ENCODE measurements around the gene KCND3.

The KCND3 gene

GRCh38 chr1:111825217-111825616, 164.3 kb downstream of the KCND3 start:
- H3K4me3 ChIP-seq (ENCODE audit: insufficient read depth, low read depth, low read length): no peak overlapping the region
- no peaks in the 10 kb centered on the region for H3K36me3 ChIP-seq (ENCODE audit: control insufficient read depth, insufficient read depth, low read length)
- WGBS, 2 experiments: 91 to 92% methylated on average over 3 of the region's 3 CpGs
- no peak overlapping the region for H3K27ac ChIP-seq (ENCODE audit: insufficient read depth, low read depth, low read length, poor library complexity, severe bottlenecking)
- H3K9me3 ChIP-seq (ENCODE audit: control insufficient read depth, low read length): no peaks in the 10 kb centered on the region
- H3K4me1 ChIP-seq (ENCODE audit: control insufficient read depth, insufficient read depth, low read length): peaks cover 4% of the 10 kb centered on the region
- H3K27me3 ChIP-seq (ENCODE audit: control insufficient read depth, insufficient read depth, low read length, poor library complexity, severe bottlenecking): no peaks in the 10 kb centered on the region

DNA sequence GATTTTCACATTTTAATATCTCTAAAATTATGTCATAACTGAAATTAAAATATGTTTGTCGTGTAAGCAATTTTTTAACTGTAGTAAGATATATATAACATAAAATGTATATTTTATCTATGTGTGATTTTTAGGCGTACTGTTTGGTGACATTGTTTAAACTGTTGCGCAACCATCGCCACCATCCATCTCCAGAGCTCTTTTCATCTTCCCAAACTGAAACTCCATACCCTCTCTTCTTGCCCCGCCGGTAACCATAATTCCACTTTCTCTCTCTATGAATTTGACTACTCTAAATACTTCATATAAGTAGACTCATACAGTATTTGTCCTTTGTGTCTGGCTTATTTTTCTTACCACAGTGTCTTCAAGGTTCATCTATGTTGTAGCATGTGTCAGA, 167.3 kb downstream of the KCND3 start:
- WGBS, 2 experiments: 93 to 95% methylated on average over 5 of the region's 6 CpGs
- no peaks in the 10 kb centered on the region for H3K36me3 ChIP-seq (ENCODE audit: control insufficient read depth, insufficient read depth, low read length)

DNA sequence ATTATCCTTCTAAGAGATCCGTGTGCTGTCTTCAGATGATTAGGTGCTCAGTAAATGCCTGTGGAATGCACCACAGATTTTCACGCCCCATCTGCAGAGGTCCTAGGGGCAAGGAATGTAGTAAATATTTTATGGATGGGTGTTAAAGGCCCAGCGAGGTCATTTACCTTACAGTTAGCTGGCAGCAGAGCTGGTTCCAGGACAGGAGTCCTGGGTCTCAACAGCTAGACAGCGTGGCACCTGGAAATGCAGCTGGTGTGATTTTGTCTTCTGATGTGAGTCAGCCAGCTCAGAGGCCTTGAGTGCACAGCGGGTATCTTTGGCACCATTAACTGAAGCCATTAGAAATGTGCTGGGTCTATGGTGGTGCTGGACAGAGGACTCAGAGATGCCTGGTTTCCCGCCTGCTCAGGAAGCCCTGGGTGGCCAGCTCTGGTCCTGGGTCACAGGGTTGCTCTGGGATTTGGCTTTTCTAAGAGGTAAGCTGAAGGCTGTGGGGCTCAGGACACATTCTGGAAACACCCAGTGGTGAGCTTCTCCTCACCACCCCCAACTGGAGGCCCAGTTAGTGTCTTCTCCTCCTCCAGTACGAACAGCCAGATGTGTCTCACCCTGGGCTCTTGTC, 168.2 kb downstream of the KCND3 start:
- Histone ChIP-seq H3K4me1 (ENCODE audit: control insufficient read depth, insufficient read depth, low read length) (no peaks in the 10 kb centered on the region), H3K27ac (ENCODE audit: insufficient read depth, low read depth, low read length, poor library complexity, severe bottlenecking) (no peak overlapping the region), H3K9me3 (ENCODE audit: control insufficient read depth, low read length) (no peaks in the 10 kb centered on the region), H3K4me3 (ENCODE audit: insufficient read depth, low read depth, low read length) (no peak overlapping the region), H3K27me3 (ENCODE audit: control insufficient read depth, insufficient read depth, low read length, poor library complexity, severe bottlenecking) (no peaks in the 10 kb centered on the region), H3K36me3 (ENCODE audit: control insufficient read depth, insufficient read depth, low read length) (no peaks in the 10 kb centered on the region)
- WGBS, 2 experiments: 91% methylated on average over 7 of the region's 7 CpGs

More for the DNA sequence above, 167.3 kb downstream of the KCND3 start:
- Histone ChIP-seq H3K4me1 (ENCODE audit: control insufficient read depth, insufficient read depth, low read length) (no peaks in the 10 kb centered on the region), H3K4me3 (ENCODE audit: insufficient read depth, low read depth, low read length) (no peak overlapping the region), H3K27me3 (ENCODE audit: control insufficient read depth, insufficient read depth, low read length, poor library complexity, severe bottlenecking) (no peaks in the 10 kb centered on the region), H3K9me3 (ENCODE audit: control insufficient read depth, low read length) (no peaks in the 10 kb centered on the region), H3K27ac (ENCODE audit: insufficient read depth, low read depth, low read length, poor library complexity, severe bottlenecking) (no peak overlapping the region)

- no peaks in the 10 kb centered on the region for H3K9me3 ChIP-seq (ENCODE audit: control insufficient read depth, low read length)
- H3K27ac ChIP-seq (ENCODE audit: insufficient read depth, low read depth, low read length, poor library complexity, severe bottlenecking): no peak overlapping the region
- WGBS, 2 experiments: 92 to 93% methylated on average over 9 of the region's 9 CpGs
- no peaks in the 10 kb centered on the region for H3K36me3 ChIP-seq (ENCODE audit: control insufficient read depth, insufficient read depth, low read length)
- H3K4me3 ChIP-seq (ENCODE audit: insufficient read depth, low read depth, low read length): no peak overlapping the region
- no peaks in the 10 kb centered on the region for H3K27me3 ChIP-seq (ENCODE audit: control insufficient read depth, insufficient read depth, low read length, poor library complexity, severe bottlenecking)
- no peaks in the 10 kb centered on the region for H3K4me1 ChIP-seq (ENCODE audit: control insufficient read depth, insufficient read depth, low read length)
Observed at GRCh38 chr1:111819566-111820263, 169.8 kb downstream of the KCND3 start.

- H3K9me3 ChIP-seq (ENCODE audit: control insufficient read depth, low read length): no peaks in the 10 kb centered on the region
- no peaks in the 10 kb centered on the region for H3K36me3 ChIP-seq (ENCODE audit: control insufficient read depth, insufficient read depth, low read length)
- H3K27me3 ChIP-seq (ENCODE audit: control insufficient read depth, insufficient read depth, low read length, poor library complexity, severe bottlenecking): no peaks in the 10 kb centered on the region
- H3K27ac ChIP-seq (ENCODE audit: insufficient read depth, low read depth, low read length, poor library complexity, severe bottlenecking): no peak overlapping the region
- H3K4me1 ChIP-seq (ENCODE audit: control insufficient read depth, insufficient read depth, low read length): no peaks in the 10 kb centered on the region
- H3K4me3 ChIP-seq (ENCODE audit: insufficient read depth, low read depth, low read length): no peak overlapping the region
- WGBS, 2 experiments: 88 to 92% methylated on average over 5 of the region's 5 CpGs
Observed at GRCh38 chr1:111818546-111818945, 170.9 kb downstream of the KCND3 start.

GRCh38 chr1:111818081-111818480, 171.4 kb downstream of the KCND3 start:
- WGBS, 2 experiments: 88 to 91% methylated on average over 4 of the region's 4 CpGs
- Histone ChIP-seq H3K4me1 (ENCODE audit: control insufficient read depth, insufficient read depth, low read length) (no peaks in the 10 kb centered on the region), H3K9me3 (ENCODE audit: control insufficient read depth, low read length) (no peaks in the 10 kb centered on the region), H3K36me3 (ENCODE audit: control insufficient read depth, insufficient read depth, low read length) (no peaks in the 10 kb centered on the region), H3K4me3 (ENCODE audit: insufficient read depth, low read depth, low read length) (no peak overlapping the region), H3K27ac (ENCODE audit: insufficient read depth, low read depth, low read length, poor library complexity, severe bottlenecking) (no peak overlapping the region), H3K27me3 (ENCODE audit: control insufficient read depth, insufficient read depth, low read length, poor library complexity, severe bottlenecking) (no peaks in the 10 kb centered on the region)

DNA sequence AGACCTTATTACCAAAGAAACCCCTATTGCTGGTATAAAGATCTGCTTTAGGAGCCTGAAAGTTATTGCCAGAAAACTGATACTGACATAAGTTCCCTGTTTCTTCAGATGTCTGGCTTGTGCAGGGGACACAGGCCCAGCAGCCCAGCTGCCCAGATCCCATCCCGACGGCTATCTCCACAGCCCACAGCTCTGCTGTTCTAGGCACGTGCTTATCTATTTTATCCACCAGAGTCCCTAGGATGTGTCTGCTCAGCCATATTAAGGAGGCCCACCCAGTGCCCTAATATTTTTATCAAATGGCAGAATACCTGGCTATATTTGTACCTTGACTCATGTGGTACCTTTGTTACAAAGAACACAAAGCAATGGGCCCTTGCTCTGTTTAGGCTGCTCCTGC, 174.8 kb downstream of the KCND3 start:
- Histone ChIP-seq H3K9me3 (ENCODE audit: control insufficient read depth, low read length) (no peaks in the 10 kb centered on the region), H3K27ac (ENCODE audit: insufficient read depth, low read depth, low read length, poor library complexity, severe bottlenecking) (no peak overlapping the region), H3K4me1 (ENCODE audit: control insufficient read depth, insufficient read depth, low read length) (no peaks in the 10 kb centered on the region), H3K4me3 (ENCODE audit: insufficient read depth, low read depth, low read length) (no peak overlapping the region), H3K27me3 (ENCODE audit: control insufficient read depth, insufficient read depth, low read length, poor library complexity, severe bottlenecking) (no peaks in the 10 kb centered on the region), H3K36me3 (ENCODE audit: control insufficient read depth, insufficient read depth, low read length) (no peaks in the 10 kb centered on the region)
- WGBS, 2 experiments: 88 to 90% methylated on average over 3 of the region's 3 CpGs

DNA sequence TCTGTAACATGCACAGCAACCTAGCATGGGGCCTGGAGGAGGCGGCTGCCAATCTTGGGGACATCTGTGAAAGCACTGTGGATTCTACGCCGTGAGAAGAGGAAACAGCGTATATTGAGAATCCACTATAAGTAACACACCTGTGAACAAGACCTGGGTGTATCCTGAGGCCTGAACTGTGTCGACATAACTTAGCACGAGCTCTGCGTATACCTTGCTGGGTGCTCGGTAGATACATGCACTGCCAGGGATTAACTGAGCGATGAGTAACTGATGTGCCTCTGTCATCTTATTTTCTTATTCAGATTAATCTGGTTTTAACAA, 175.2 kb downstream of the KCND3 start:
- Histone ChIP-seq H3K4me3 (ENCODE audit: insufficient read depth, low read depth, low read length) (no peak overlapping the region), H3K27me3 (ENCODE audit: control insufficient read depth, insufficient read depth, low read length, poor library complexity, severe bottlenecking) (no peaks in the 10 kb centered on the region), H3K36me3 (ENCODE audit: control insufficient read depth, insufficient read depth, low read length) (no peaks in the 10 kb centered on the region), H3K9me3 (ENCODE audit: control insufficient read depth, low read length) (no peaks in the 10 kb centered on the region), H3K27ac (ENCODE audit: insufficient read depth, low read depth, low read length, poor library complexity, severe bottlenecking) (no peak overlapping the region), H3K4me1 (ENCODE audit: control insufficient read depth, insufficient read depth, low read length) (no peaks in the 10 kb centered on the region)
- 94 to 96% methylated on average over 9 of the region's 9 CpGs for WGBS, 2 experiments

GRCh38 chr1:111813440-111814304, 175.8 kb downstream of the KCND3 start:
- Histone ChIP-seq H3K4me3 (ENCODE audit: insufficient read depth, low read depth, low read length) (no peak overlapping the region), H3K27me3 (ENCODE audit: control insufficient read depth, insufficient read depth, low read length, poor library complexity, severe bottlenecking) (no peaks in the 10 kb centered on the region), H3K4me1 (ENCODE audit: control insufficient read depth, insufficient read depth, low read length) (no peaks in the 10 kb centered on the region), H3K36me3 (ENCODE audit: control insufficient read depth, insufficient read depth, low read length) (no peaks in the 10 kb centered on the region), H3K9me3 (ENCODE audit: control insufficient read depth, low read length) (no peaks in the 10 kb centered on the region), H3K27ac (ENCODE audit: insufficient read depth, low read depth, low read length, poor library complexity, severe bottlenecking) (no peak overlapping the region)
- 76 to 79% methylated on average over 16 of the region's 16 CpGs for WGBS, 2 experiments

DNA sequence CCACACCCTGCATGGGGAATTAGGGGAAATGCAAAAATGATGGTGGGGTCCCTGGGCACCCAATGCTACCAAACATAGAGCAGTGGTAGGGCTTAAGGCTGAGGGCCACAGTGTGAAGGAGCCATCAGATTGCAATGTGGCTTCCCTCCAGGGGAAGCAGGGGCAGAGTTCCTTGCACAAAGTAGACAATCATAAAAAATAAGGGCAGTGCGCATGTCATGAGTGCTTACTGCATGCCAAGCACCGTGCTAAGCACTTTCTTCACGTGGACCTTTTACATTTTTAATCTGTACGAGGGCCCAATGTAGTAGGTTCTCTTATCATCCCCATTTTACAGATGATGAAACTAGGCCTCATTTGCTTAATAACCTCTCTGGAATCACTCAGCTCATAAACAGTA, 177.2 kb downstream of the KCND3 start:
- H3K36me3 ChIP-seq (ENCODE audit: control insufficient read depth, insufficient read depth, low read length): no peaks in the 10 kb centered on the region
- 93 to 94% methylated on average over 4 of the region's 4 CpGs for WGBS, 2 experiments
- no peaks in the 10 kb centered on the region for H3K9me3 ChIP-seq (ENCODE audit: control insufficient read depth, low read length)
- H3K27ac ChIP-seq (ENCODE audit: insufficient read depth, low read depth, low read length, poor library complexity, severe bottlenecking): no peak overlapping the region
- no peaks in the 10 kb centered on the region for H3K4me1 ChIP-seq (ENCODE audit: control insufficient read depth, insufficient read depth, low read length)
- no peaks in the 10 kb centered on the region for H3K27me3 ChIP-seq (ENCODE audit: control insufficient read depth, insufficient read depth, low read length, poor library complexity, severe bottlenecking)
- H3K4me3 ChIP-seq (ENCODE audit: insufficient read depth, low read depth, low read length): no peak overlapping the region

Data from ectodermal cell (in vitro differentiated cells).